ENCODE data around the gene CHI3L1.

DNA sequence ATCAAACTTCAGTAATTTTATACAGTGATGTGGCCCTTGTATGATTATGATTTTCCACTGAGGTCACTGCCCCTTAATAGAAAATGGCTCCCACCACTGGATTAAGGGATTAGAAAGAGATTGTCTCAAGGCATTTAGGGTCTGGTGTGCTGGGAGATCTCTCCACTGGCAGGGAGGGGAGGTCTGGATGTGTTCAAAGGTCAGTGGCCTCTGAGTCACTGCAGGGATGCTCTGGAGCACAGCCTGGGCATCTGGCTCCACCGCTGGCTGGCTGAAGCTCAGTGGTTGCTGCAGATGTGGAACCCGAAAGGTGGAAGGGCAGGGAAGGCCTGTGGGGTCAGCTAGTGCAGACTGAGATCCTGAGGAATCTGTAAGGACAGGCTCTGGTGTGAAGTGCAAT, 18.3 kb upstream of the CHI3L1 start:
- TF ChIP-seq, protein P1, sequence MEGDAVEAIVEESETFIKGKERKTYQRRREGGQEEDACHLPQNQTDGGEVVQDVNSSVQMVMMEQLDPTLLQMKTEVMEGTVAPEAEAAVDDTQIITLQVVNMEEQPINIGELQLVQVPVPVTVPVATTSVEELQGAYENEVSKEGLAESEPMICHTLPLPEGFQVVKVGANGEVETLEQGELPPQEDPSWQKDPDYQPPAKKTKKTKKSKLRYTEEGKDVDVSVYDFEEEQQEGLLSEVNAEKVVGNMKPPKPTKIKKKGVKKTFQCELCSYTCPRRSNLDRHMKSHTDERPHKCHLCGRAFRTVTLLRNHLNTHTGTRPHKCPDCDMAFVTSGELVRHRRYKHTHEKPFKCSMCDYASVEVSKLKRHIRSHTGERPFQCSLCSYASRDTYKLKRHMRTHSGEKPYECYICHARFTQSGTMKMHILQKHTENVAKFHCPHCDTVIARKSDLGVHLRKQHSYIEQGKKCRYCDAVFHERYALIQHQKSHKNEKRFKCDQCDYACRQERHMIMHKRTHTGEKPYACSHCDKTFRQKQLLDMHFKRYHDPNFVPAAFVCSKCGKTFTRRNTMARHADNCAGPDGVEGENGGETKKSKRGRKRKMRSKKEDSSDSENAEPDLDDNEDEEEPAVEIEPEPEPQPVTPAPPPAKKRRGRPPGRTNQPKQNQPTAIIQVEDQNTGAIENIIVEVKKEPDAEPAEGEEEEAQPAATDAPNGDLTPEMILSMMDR (conservative IDR thresholded peaks at IDR 0.05; ENCODE audit: low read depth, low read length), result no peak
- TF ChIP-seq EZH2 (IDR thresholded peaks at IDR 0.05; ENCODE audit: borderline replicate concordance, low read depth, low read length, poor library complexity, severe bottlenecking), result no peak
